Stimulated activated naive CD8-positive, alpha-beta T cell treated with anti-CD3 and anti-CD28 coated beads, Interleukin-15, Interleukin-2, amounts not matched to agents 100 U/mL and 50 U/mL, for 24 hours (primary cell): ENCODE data around the gene SULT1A2.
"Not testable (repeated sequence)": the region's sequence is repeated elsewhere in the genome, so short reads cannot be mapped to it uniquely, and the experiment has no call there.

Experiments used
- ATAC-seq: fragments of 150-1000 bp; cut with Tn5 transposase; one replicate; pipeline ENCODE4 v1.10.0; 2021
- DNase-seq: peaks from one replicate; pipeline ENCODE4 v3.0.0; 2021

SULT1A2 gene

GRCh38 chr16:28558456-28558855 is 38.4 kb downstream of the SULT1A2 start:
- DNase-seq (no peak), ATAC-seq (no peak)

GRCh38 chr16:28556914-28557320 is 39.9 kb downstream of the SULT1A2 start:
- no peak for DNase-seq
- ATAC-seq: no peak

GRCh38 chr16:28555561-28555960 is 41.3 kb downstream of the SULT1A2 start:
- DNase-seq (no peak), ATAC-seq (peak; percentile 25)

GRCh38 chr16:28554634-28555423 is 42.0 kb downstream of the SULT1A2 start:
- no peak for ATAC-seq
- DNase-seq: no peak

GRCh38 chr16:28553776-28554633 is 42.8 kb downstream of the SULT1A2 start, which contains the start of gene SGF29:
SGF29 (plus strand) TSS chr16:28553920; CDS start chr16:28581070, 27,150 bp downstream.
- ATAC-seq: peak; percentile 86

GRCh38 chr16:28549301-28549899 is 47.5 kb downstream of the SULT1A2 start:
- no peak for DNase-seq
- no peak for ATAC-seq

More at GRCh38 chr16:28553776-28554633, 42.8 kb downstream of the SULT1A2 start, which contains the start of gene SGF29:
- DNase-seq: peak; percentile 92

GRCh38 chr16:28548306-28548802 is 48.5 kb downstream of the SULT1A2 start:
- DNase-seq: no peak
- no peak for ATAC-seq

GRCh38 chr16:28546626-28547025 is 50.2 kb downstream of the SULT1A2 start:
- no peak for DNase-seq
- no peak for ATAC-seq

- ATAC-seq, DNase-seq: not testable (repeated sequence)
Measured at GRCh38 chr16:28545964-28546363, 50.9 kb downstream of the SULT1A2 start.

- no peak for ATAC-seq
- DNase-seq: no peak
Measured at GRCh38 chr16:28544998-28545397, 51.9 kb downstream of the SULT1A2 start.

GRCh38 chr16:28543072-28543471 is 53.8 kb downstream of the SULT1A2 start:
- ATAC-seq: no peak
- DNase-seq: no peak

GRCh38 chr16:28542646-28543045 is 54.2 kb downstream of the SULT1A2 start:
- no peak for ATAC-seq
- no peak for DNase-seq
